ENCODE measurements around the gene ZBTB46.

The ZBTB46 gene

GRCh38 chr20:63831993-63832686 is 1.1 kb upstream of the ZBTB46 start:
- H3K27ac ChIP-seq = no peak overlapping the region
- TF ChIP-seq ZFX (IDR thresholded peaks at IDR 0.05) (no peak), CTCF (conservative IDR thresholded peaks at IDR 0.05) (no peak)

GRCh38 chr20:63831646-63831992 is 555 bp upstream of the ZBTB46 start:
- no peak overlapping the region; the same call in 1 of the 2 replicates for H3K27ac ChIP-seq
- no peak for TF ChIP-seq CTCF (conservative IDR thresholded peaks at IDR 0.05)
- no peak for TF ChIP-seq ZFX (IDR thresholded peaks at IDR 0.05)

- TF ChIP-seq CTCF (conservative IDR thresholded peaks at IDR 0.05) (no peak), ZFX (IDR thresholded peaks at IDR 0.05) (no peak)
- no peak overlapping the region for H3K27ac ChIP-seq
Observed at GRCh38 chr20:63829945-63830835, 874 bp downstream of the ZBTB46 start.

- no peak overlapping the region for H3K27ac ChIP-seq
- TF ChIP-seq CTCF (conservative IDR thresholded peaks at IDR 0.05) (no peak), ZFX (IDR thresholded peaks at IDR 0.05) (no peak)
Observed at GRCh38 chr20:63829603-63829944, 1.5 kb downstream of the ZBTB46 start.

GRCh38 chr20:63828951-63829350 is 2.1 kb downstream of the ZBTB46 start:
- TF ChIP-seq ZFX (IDR thresholded peaks at IDR 0.05) = no peak
- no peak for TF ChIP-seq CTCF (conservative IDR thresholded peaks at IDR 0.05)
- H3K27ac ChIP-seq = no peak overlapping the region

GRCh38 chr20:63828545-63828944 is 2.5 kb downstream of the ZBTB46 start:
- H3K27ac ChIP-seq = no peak overlapping the region
- no peak for TF ChIP-seq CTCF (conservative IDR thresholded peaks at IDR 0.05)
- TF ChIP-seq ZFX (IDR thresholded peaks at IDR 0.05) = no peak

- no peak overlapping the region for H3K27ac ChIP-seq
- TF ChIP-seq CTCF (conservative IDR thresholded peaks at IDR 0.05) = no peak
- TF ChIP-seq ZFX (IDR thresholded peaks at IDR 0.05) = no peak
Observed at GRCh38 chr20:63828124-63828523, 2.9 kb downstream of the ZBTB46 start.

Measured in C4-2B (cell line).